Breast epithelium (tissue), 3 donors: ENCODE results near the gene CCDC91.
"Not testable (repeated sequence)": the region's sequence is repeated elsewhere in the genome, so short reads cannot be mapped to it uniquely, and the experiment has no call there.

Experiments used
- CTCF ChIP-seq, 3 donors: fragments of 450-650 bp; IDR thresholded peaks; one replicate each; pipeline ENCODE4 v1.5.1; 2016 to 2017; ENCODE audit warnings: antibody characterized with exemption in 3 of 3, mild to moderate bottlenecking in 3 of 3, moderate library complexity in 3 of 3
- POLR2A ChIP-seq: fragments of 450-650 bp; IDR thresholded peaks from one replicate; pipeline ENCODE4 v1.6.1; 2016; ENCODE audit warnings: antibody characterized with exemption, mild to moderate bottlenecking, moderate library complexity
- POLR2AphosphoS5 ChIP-seq, 3 donors: sonication (generic); formaldehyde crosslinking; IDR thresholded peaks; one replicate each; pipeline ENCODE4 v1.6.1; 2017; ENCODE audit warnings: antibody characterized with exemption in 3 of 3

GRCh38 chr12:28476206-28476605 lies 285.9 kb downstream of the CCDC91 start:
- not testable (repeated sequence) for TF ChIP-seq POLR2A; CTCF (IDR thresholded peaks at IDR 0.05); POLR2AphosphoS5 (IDR thresholded peaks at IDR 0.05)
